Measurements from ENCODE around the gene SLC6A12. TPM values are rescaled to one million over a fixed set of nuclear protein-coding genes. Genes with fewer than 3 reads are reported as not detected.

The SLC6A12 gene
- total RNA-seq, 1 donor from 2014 or later: 0.64 TPM

GRCh38 chr12:206746-207440 is 7.1 kb downstream of the SLC6A12 start:
- H3K36me3 Mint-ChIP-seq (ENCODE audit: unreplicated experiment): peaks cover 13% of the 10 kb centered on the region
- peaks cover 12% of the 10 kb centered on the region for H3K27me3 Mint-ChIP-seq (ENCODE audit: unreplicated experiment)
- no peak for DNase-seq
- no peak overlapping the region for H3K27ac Mint-ChIP-seq (ENCODE audit: unreplicated experiment)
- H3K4me1 Mint-ChIP-seq (ENCODE audit: low read depth, unreplicated experiment): peaks cover 3% of the 10 kb centered on the region
- no peak overlapping the region for H3K4me3 Mint-ChIP-seq (ENCODE audit: unreplicated experiment)
- peaks cover 6% of the 10 kb centered on the region for H3K9me3 Mint-ChIP-seq (ENCODE audit: unreplicated experiment)
- TF ChIP-seq CTCF (IDR thresholded peaks at IDR 0.05; ENCODE audit: partially characterized antibody, unreplicated experiment): no peak

DNA sequence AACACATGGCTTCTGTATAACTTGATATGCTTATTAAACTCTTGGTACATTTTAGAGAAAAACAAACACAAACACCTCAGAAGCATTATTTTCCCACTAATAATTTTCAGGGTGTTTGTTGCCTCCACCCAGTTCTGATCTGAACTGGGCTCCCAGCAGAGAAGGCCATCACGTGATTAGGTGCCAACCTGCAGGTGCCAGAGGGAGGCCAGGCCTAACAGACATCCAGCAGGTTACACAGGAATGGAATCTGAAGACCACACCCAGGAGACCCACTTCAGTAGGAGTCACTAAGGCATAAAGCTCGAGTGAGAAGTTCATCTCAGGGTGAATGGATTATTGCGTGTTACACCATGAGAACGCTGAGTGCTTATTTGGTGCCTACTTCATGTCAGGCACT is 8.9 kb downstream of the SLC6A12 start:
- TF ChIP-seq CTCF (IDR thresholded peaks at IDR 0.05; ENCODE audit: partially characterized antibody, unreplicated experiment): no peak
- Mint-ChIP-seq H3K4me3 (ENCODE audit: unreplicated experiment) (no peak overlapping the region), H3K27me3 (ENCODE audit: unreplicated experiment) (peaks cover 13% of the 10 kb centered on the region), H3K36me3 (ENCODE audit: unreplicated experiment) (peaks cover 12% of the 10 kb centered on the region), H3K9me3 (ENCODE audit: unreplicated experiment) (peaks cover 6% of the 10 kb centered on the region), H3K27ac (ENCODE audit: unreplicated experiment) (no peak overlapping the region), H3K4me1 (ENCODE audit: low read depth, unreplicated experiment) (no peaks in the 10 kb centered on the region)
- no peak for DNase-seq

DNA sequence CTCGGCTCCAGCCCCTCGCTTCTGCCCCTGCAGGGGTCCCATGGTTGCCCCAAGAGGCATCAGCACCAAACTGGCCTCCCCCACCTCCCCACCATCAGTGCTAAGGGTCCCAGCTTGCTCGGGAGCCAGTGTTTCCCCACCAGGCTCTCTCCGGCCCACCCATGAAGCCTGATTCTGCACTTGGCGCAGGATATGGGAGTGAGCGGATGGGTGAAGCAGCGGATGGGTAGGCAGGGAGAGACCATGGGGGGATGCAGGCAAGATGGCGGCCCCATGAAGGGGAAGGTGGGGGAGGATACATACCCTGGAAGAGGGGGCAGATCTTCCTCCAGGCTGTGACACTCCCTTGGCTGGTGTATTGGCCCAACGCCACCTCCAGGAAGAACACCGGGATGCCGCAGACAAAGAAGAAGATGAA is 9.7 kb downstream of the SLC6A12 start:
- H3K27me3 Mint-ChIP-seq (ENCODE audit: unreplicated experiment): peaks cover 13% of the 10 kb centered on the region
- H3K4me3 Mint-ChIP-seq (ENCODE audit: unreplicated experiment): peak overlapping the region; percentile 75
- peaks cover 6% of the 10 kb centered on the region for H3K9me3 Mint-ChIP-seq (ENCODE audit: unreplicated experiment)
- no peak overlapping the region for H3K27ac Mint-ChIP-seq (ENCODE audit: unreplicated experiment)
- no peak for DNase-seq
- peaks cover 6% of the 10 kb centered on the region for H3K4me1 Mint-ChIP-seq (ENCODE audit: low read depth, unreplicated experiment)
- H3K36me3 Mint-ChIP-seq (ENCODE audit: unreplicated experiment): peaks cover 9% of the 10 kb centered on the region
- TF ChIP-seq CTCF (IDR thresholded peaks at IDR 0.05; ENCODE audit: partially characterized antibody, unreplicated experiment): no peak

DNA sequence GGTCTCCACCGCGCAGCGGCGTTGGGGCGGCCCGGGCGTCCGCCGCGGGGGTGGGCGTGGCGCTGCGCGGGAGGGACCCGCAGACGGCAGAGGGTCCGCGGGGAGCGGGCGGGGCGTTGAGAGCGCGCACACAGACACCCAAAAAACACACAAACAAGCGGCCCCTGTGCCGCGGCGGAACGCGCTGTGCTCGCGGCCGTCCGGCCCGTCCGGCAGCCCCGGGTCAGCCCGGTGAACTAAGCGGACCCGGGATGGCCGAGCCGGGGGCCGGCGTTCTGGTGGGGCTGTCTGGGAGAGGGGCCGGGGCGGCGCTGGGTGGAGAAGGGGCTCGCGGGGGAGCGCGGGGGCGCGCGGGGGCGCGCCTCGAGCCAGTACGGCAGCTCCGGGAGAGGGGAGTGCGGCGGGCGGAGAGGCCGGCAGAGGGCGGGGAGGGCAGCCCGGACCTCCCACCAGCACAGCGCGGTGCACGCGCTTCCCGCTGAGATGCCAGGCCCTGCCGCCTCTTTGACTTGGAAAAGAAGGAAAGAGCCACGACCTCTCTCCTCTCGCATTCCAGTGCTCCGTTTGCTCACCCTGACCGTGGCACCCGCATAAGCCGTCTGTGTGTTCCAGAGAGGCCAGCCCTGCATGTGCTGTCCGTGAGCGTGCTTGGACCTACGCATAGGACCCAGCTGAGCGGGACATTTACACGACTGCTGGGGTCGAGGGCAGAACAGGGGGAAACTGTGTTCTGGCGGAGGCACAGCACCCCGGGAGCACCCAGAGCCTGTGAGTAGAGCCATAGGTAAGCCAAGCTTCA is 10.3 kb downstream of the SLC6A12 start:
- Mint-ChIP-seq H3K4me3 (ENCODE audit: unreplicated experiment) (peak overlapping the region; percentile 75), H3K9me3 (ENCODE audit: unreplicated experiment) (peaks cover 2% of the 10 kb centered on the region), H3K4me1 (ENCODE audit: low read depth, unreplicated experiment) (peaks cover 6% of the 10 kb centered on the region), H3K27ac (ENCODE audit: unreplicated experiment) (no peak overlapping the region), H3K27me3 (ENCODE audit: unreplicated experiment) (peaks cover 13% of the 10 kb centered on the region), H3K36me3 (ENCODE audit: unreplicated experiment) (peaks cover 9% of the 10 kb centered on the region)
- peak; percentile 69 for DNase-seq
- TF ChIP-seq CTCF (IDR thresholded peaks at IDR 0.05; ENCODE audit: partially characterized antibody, unreplicated experiment): peak; percentile 40

DNA sequence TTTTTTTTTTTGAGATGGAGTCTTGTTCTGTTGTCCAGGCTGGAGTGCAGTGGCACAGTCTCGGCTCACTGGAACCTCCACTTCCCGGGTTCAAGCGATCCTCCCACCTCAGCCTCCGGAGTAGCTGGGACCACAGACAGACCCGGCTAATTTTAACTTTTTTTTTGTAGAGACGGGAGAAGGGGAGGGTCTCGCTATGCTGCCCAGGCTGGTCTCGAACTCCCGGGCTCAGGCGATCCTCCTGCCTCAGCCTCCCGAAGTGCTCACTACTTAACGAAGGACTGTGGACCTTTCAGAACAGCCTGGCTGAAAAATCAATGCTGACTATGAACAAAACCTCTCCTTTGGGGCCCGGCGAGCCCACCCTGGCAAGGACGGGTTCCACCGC is 10.9 kb downstream of the SLC6A12 start:
- Mint-ChIP-seq H3K27ac (ENCODE audit: unreplicated experiment) (no peak overlapping the region), H3K36me3 (ENCODE audit: unreplicated experiment) (peaks cover 9% of the 10 kb centered on the region)

More for the DNA sequence above, 10.9 kb downstream of the SLC6A12 start:
- peak overlapping the region; percentile 52 for H3K4me3 Mint-ChIP-seq (ENCODE audit: unreplicated experiment)
- no peak for DNase-seq
- H3K4me1 Mint-ChIP-seq (ENCODE audit: low read depth, unreplicated experiment): peaks cover 6% of the 10 kb centered on the region
- H3K27me3 Mint-ChIP-seq (ENCODE audit: unreplicated experiment): peaks cover 11% of the 10 kb centered on the region
- peaks cover 2% of the 10 kb centered on the region for H3K9me3 Mint-ChIP-seq (ENCODE audit: unreplicated experiment)
- TF ChIP-seq CTCF (IDR thresholded peaks at IDR 0.05; ENCODE audit: partially characterized antibody, unreplicated experiment): no peak

Measured in glutamatergic neuron (in vitro differentiated cells).